ENCODE results near the gene ACADSB.

DNA sequence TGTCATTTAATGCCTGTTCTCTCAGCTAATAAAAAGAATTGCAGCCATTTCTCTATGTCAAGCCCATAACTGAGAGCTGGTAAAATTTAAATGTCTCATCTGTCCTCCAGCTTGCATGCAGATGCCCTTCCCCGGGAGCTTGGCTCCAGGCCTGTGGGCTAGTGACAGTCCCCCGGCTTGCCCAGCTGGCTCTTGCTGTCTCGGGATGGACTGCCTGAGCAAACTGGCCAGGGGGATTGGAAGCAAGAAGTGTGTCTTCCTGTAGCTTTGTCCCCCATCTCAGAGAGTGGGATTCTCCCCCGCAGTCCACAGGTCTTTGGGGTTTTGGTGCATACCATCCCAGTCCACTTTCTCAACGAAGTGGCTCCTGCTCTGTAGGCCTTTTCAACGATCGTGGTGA is 73.1 kb downstream of the ACADSB start:
- TF ChIP-seq, protein P1, sequence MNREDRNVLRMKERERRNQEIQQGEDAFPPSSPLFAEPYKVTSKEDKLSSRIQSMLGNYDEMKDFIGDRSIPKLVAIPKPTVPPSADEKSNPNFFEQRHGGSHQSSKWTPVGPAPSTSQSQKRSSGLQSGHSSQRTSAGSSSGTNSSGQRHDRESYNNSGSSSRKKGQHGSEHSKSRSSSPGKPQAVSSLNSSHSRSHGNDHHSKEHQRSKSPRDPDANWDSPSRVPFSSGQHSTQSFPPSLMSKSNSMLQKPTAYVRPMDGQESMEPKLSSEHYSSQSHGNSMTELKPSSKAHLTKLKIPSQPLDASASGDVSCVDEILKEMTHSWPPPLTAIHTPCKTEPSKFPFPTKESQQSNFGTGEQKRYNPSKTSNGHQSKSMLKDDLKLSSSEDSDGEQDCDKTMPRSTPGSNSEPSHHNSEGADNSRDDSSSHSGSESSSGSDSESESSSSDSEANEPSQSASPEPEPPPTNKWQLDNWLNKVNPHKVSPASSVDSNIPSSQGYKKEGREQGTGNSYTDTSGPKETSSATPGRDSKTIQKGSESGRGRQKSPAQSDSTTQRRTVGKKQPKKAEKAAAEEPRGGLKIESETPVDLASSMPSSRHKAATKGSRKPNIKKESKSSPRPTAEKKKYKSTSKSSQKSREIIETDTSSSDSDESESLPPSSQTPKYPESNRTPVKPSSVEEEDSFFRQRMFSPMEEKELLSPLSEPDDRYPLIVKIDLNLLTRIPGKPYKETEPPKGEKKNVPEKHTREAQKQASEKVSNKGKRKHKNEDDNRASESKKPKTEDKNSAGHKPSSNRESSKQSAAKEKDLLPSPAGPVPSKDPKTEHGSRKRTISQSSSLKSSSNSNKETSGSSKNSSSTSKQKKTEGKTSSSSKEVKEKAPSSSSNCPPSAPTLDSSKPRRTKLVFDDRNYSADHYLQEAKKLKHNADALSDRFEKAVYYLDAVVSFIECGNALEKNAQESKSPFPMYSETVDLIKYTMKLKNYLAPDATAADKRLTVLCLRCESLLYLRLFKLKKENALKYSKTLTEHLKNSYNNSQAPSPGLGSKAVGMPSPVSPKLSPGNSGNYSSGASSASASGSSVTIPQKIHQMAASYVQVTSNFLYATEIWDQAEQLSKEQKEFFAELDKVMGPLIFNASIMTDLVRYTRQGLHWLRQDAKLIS (CRISPR knock-in tag; IDR thresholded peaks at IDR 0.05; ENCODE audit: borderline replicate concordance): no peak
- TF ChIP-seq, protein P2, sequence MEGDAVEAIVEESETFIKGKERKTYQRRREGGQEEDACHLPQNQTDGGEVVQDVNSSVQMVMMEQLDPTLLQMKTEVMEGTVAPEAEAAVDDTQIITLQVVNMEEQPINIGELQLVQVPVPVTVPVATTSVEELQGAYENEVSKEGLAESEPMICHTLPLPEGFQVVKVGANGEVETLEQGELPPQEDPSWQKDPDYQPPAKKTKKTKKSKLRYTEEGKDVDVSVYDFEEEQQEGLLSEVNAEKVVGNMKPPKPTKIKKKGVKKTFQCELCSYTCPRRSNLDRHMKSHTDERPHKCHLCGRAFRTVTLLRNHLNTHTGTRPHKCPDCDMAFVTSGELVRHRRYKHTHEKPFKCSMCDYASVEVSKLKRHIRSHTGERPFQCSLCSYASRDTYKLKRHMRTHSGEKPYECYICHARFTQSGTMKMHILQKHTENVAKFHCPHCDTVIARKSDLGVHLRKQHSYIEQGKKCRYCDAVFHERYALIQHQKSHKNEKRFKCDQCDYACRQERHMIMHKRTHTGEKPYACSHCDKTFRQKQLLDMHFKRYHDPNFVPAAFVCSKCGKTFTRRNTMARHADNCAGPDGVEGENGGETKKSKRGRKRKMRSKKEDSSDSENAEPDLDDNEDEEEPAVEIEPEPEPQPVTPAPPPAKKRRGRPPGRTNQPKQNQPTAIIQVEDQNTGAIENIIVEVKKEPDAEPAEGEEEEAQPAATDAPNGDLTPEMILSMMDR (IDR thresholded peaks at IDR 0.05): no peak
- no peak for TF ChIP-seq CREB1 (CRISPR knock-in tag; IDR thresholded peaks at IDR 0.05)
- TF ChIP-seq, protein P3, sequence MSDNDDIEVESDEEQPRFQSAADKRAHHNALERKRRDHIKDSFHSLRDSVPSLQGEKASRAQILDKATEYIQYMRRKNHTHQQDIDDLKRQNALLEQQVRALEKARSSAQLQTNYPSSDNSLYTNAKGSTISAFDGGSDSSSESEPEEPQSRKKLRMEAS (CRISPR knock-in tag; IDR thresholded peaks at IDR 0.05): no peak
